Spleen (tissue), 11 donors: ENCODE data around the gene HES1. TPM values are rescaled to one million over a fixed set of nuclear protein-coding genes. Genes with fewer than 3 reads are reported as not detected.
"Not testable (repeated sequence)": the region's sequence is repeated elsewhere in the genome, so short reads cannot be mapped to it uniquely, and the experiment has no call there.

Experiments
- DNase-seq: peaks from one replicate; pipeline ENCODE4 v3.0.0-alpha.2; 2020
- H3K27ac ChIP-seq, 8 donors: fragments of 200-600 bp; sonication (generic) in 7 of 8; 1 replicate in 4 of 8; 2 replicates in 4 of 8; pipeline versions ENCODE4 v1.5.0 to v1.8.0; 2016 to 2021; ENCODE audit warnings: inconsistent platforms in 4 of 8, mild to moderate bottlenecking in 4 of 8, moderate library complexity in 1 of 8
- H3K27me3 ChIP-seq, 7 donors: fragments of 200-600 bp; sonication (generic) in 6 of 7; replicated peaks in 1 of 7; 1 replicate in 4 of 7; 2 replicates in 3 of 7; pipeline versions ENCODE4 v1.5.0 to v1.8.0; 2016 to 2021; ENCODE audit warnings: inconsistent platforms in 3 of 7, mild to moderate bottlenecking in 1 of 7
- H3K36me3 ChIP-seq, 6 donors: fragments of 200-600 bp; sonication (generic) in 5 of 6; 1 replicate in 4 of 6; 2 replicates in 2 of 6; pipeline versions ENCODE4 v1.5.0 to v1.8.0; 2016 to 2021; ENCODE audit warnings: inconsistent platforms in 2 of 6
- H3K4me1 ChIP-seq, 6 donors: fragments of 200-600 bp; sonication (generic) in 5 of 6; 1 replicate in 3 of 6; 2 replicates in 3 of 6; pipeline versions ENCODE4 v1.5.0 to v1.8.0; 2016 to 2021; ENCODE audit warnings: inconsistent platforms in 3 of 6
- H3K4me3 ChIP-seq, 8 donors: fragments of 200-600 bp; sonication (generic) in 7 of 8; 1 replicate in 4 of 8; 2 replicates in 4 of 8; pipeline versions ENCODE4 v1.5.0 to v1.8.0; 2016 to 2021; ENCODE audit warnings: inconsistent platforms in 4 of 8, mild to moderate bottlenecking in 4 of 8, moderate library complexity in 2 of 8
- H3K9me3 ChIP-seq, 8 donors: fragments of 200-600 bp; sonication (generic) in 7 of 8; 1 replicate in 4 of 8; 2 replicates in 4 of 8; pipeline versions ENCODE4 v1.5.0 to v1.8.0; 2016 to 2021; ENCODE audit warnings: inconsistent platforms in 4 of 8
- POLR2A ChIP-seq, 3 donors: fragments of 450-650 bp; IDR thresholded peaks; one replicate each; pipeline ENCODE4 v1.5.1; 2017; ENCODE audit warnings: antibody characterized with exemption in 3 of 3, mild to moderate bottlenecking in 1 of 3
- POLR2AphosphoS5 ChIP-seq, 3 donors: sonication (generic); formaldehyde crosslinking; IDR thresholded peaks; one replicate each; pipeline ENCODE4 v1.5.1; 2017; ENCODE audit warnings: antibody characterized with exemption in 3 of 3
- WGBS, 5 donors: extraction: QIAGEN DNeasy Blood & Tissue Kit in 3 of 5; methylation state at CpG; one replicate each; pipeline versions ENCODE4 v1.1.5 to v1.1.7; 2013 to 2018; 5-methylcytosine and 5-hydroxymethylcytosine counted together
- intact Hi-C: fragments of 100-400 bp; cut with DNase I; formaldehyde crosslinking; loops from one replicate; pipeline ENCODE4 v1.15.0; 2023; ENCODE audit warnings: low total_unique reads
- polyA plus RNA-seq, 3 donors: library from polyadenylated mRNA; stranded (reverse); fragments of 200-250 nt; gene quantifications; one replicate each; pipeline ENCODE4 v1.2.1, GENCODE V29; 2013
- total RNA-seq, 7 donors: library from RNA; depleted of rRNA in 3 of 7; stranded (reverse); fragments of >200 nt in 3 of 7; fragmentation: NEBNext Ultra II Directional in 4 of 7; extraction: Animal tissue kit (Norgen Biotek cat#: 25700) in 4 of 7; gene quantifications; one replicate each; pipeline versions ENCODE4 v1.1.0 to v1.2.1, GENCODE V29; 2016 to 2021
- TF ChIP-seq, protein P1 (sequence below), 11 experiments: fragments of 200-600 bp in 7 of 11; fragments of 450-650 bp in 4 of 11; sonication (generic) in 4 of 11; IDR thresholded peaks in 8 of 11; conservative IDR thresholded peaks in 3 of 11; 1 replicate in 7 of 11; 2 replicates in 4 of 11; pipeline versions ENCODE4 v1.4.0 to v1.8.0; 2016 to 2021; ENCODE audit warnings: antibody characterized with exemption in 11 of 11, inconsistent platforms in 4 of 11, mild to moderate bottlenecking in 1 of 11
- donor health status: healthy with polysubstance abuse.
- donor health status: DM: no; HTN: no; CAD: no; lungs with moderate emphysema.
- donor health status: DM: no; HTN: no; CAD: no.
- donor health status: Bipolar disorder and iron deficiency.
- donor health status: healthy.
- donor health status: DM: no; HTN: no; CAD: no.
- donor health status: DM: yes; HTN: yes; CAD: no.

HES1 gene
- total and polyA plus RNA-seq, 10 donors = 17.7 to 59.6 (median 40.0) TPM

DNA sequence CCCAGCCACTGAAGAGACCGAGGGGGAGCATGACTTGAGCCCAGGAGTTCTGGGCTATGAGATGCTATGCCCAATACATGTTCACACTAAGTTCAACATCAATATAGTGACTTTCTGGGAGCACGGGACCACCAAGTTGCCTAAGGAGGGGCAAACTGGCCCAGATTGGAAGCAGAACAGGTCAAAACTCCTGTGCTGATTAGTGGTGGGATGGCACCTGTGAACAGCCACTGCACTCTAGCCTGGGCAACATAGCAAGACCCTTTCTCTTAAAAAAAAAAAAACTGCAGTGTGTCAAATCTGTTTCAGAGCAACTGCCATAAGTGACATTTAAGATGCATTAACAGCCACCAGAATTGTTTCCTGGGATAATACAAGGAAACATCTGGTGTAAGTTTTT, 9.8 kb downstream of the HES1 start:
- 76 to 100% (median 92%) methylated on average over 2 of the region's 2 CpGs for WGBS, 5 donors
- H3K36me3 ChIP-seq = no peaks in the 10 kb centered on the region
- peaks cover 12 to 40% (median 32%) of the 10 kb centered on the region in 6 donors for H3K4me1 ChIP-seq
- TF ChIP-seq POLR2A (IDR thresholded peaks at IDR 0.05) (no peak), POLR2AphosphoS5 (IDR thresholded peaks at IDR 0.05) (no peak)
- TF ChIP-seq, protein P1, sequence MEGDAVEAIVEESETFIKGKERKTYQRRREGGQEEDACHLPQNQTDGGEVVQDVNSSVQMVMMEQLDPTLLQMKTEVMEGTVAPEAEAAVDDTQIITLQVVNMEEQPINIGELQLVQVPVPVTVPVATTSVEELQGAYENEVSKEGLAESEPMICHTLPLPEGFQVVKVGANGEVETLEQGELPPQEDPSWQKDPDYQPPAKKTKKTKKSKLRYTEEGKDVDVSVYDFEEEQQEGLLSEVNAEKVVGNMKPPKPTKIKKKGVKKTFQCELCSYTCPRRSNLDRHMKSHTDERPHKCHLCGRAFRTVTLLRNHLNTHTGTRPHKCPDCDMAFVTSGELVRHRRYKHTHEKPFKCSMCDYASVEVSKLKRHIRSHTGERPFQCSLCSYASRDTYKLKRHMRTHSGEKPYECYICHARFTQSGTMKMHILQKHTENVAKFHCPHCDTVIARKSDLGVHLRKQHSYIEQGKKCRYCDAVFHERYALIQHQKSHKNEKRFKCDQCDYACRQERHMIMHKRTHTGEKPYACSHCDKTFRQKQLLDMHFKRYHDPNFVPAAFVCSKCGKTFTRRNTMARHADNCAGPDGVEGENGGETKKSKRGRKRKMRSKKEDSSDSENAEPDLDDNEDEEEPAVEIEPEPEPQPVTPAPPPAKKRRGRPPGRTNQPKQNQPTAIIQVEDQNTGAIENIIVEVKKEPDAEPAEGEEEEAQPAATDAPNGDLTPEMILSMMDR (IDR thresholded peaks at IDR 0.05 in 8 of 11, conservative IDR thresholded peaks at IDR 0.05 in 3 of 11) = no peak
- no peak for DNase-seq
- H3K27ac ChIP-seq = no peak overlapping the region
- intact Hi-C loops = no loop called here
- peaks cover 0 to 24% (median 0%) of the 10 kb centered on the region in 7 donors for H3K27me3 ChIP-seq
- no peaks in the 10 kb centered on the region for H3K9me3 ChIP-seq
- H3K4me3 ChIP-seq = no peak overlapping the region

DNA sequence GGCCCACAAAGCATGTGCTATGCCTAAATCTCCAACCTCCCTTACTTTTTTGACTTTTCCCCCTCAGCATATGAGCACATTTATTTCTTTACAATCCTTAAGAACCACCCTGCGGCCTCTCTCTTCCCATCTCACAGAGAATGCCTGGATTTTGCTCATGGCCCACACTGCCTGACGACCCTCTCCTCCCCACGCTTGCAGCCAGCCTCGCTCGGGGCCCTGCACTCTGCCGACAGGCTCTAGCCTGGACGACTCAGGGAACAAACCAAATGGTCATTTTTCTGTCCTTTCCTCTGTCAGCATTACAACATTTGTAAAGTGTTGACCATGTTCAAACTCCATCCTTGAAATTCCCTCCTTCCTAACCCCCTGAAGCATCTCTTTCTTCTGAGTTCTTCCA, 11.7 kb downstream of the HES1 start:
- 84 to 96% (median 91%) methylated on average over 7 of the region's 7 CpGs for WGBS, 5 donors
- Histone ChIP-seq H3K4me3 (no peak overlapping the region), H3K9me3 (no peaks in the 10 kb centered on the region), H3K27ac (no peak overlapping the region), H3K27me3 (peaks cover 0 to 9% (median 0%) of the 10 kb centered on the region in 7 donors), H3K4me1 (peaks cover 0 to 24% (median 16%) of the 10 kb centered on the region in 6 donors), H3K36me3 (no peaks in the 10 kb centered on the region)
- no peak for DNase-seq
- intact Hi-C loops = no loop called here
- no peak for TF ChIP-seq POLR2AphosphoS5 (IDR thresholded peaks at IDR 0.05)
- TF ChIP-seq, protein P1 (IDR thresholded peaks at IDR 0.05 in 8 of 11, conservative IDR thresholded peaks at IDR 0.05 in 3 of 11) = no peak
- no peak for TF ChIP-seq POLR2A (IDR thresholded peaks at IDR 0.05)

DNA sequence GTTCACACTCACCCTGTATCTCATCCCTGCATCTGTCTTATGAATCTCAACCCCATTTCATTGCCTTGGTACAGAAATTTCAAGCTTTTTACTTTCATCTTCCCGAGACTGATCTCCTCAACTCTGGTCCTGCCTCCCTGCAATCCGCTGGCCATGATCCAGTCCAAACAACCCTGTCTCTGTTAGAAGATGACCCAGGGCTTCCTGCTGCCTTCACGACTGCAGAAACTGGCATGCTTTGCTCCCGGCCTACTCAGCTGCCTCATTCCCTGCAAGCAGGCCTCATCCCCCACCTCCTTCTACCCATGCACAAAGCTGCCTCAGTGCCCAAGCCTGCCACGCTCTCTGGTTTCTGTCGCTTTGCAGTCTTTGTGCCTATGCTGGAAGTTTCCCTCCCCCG, 12.4 kb downstream of the HES1 start:
- Histone ChIP-seq H3K36me3 (no peaks in the 10 kb centered on the region), H3K27ac (no peak overlapping the region), H3K4me3 (no peak overlapping the region), H3K9me3 (no peaks in the 10 kb centered on the region), H3K4me1 (peaks cover 0 to 22% (median 16%) of the 10 kb centered on the region in 6 donors), H3K27me3 (peaks cover 0 to 7% (median 0%) of the 10 kb centered on the region in 7 donors)
- no peak for DNase-seq
- WGBS, 5 donors = 74 to 80% (median 75%) methylated on average over 7 of the region's 7 CpGs
- TF ChIP-seq, protein P1 (IDR thresholded peaks at IDR 0.05 in 8 of 11, conservative IDR thresholded peaks at IDR 0.05 in 3 of 11) = no peak
- no peak for TF ChIP-seq POLR2A (IDR thresholded peaks at IDR 0.05)
- TF ChIP-seq POLR2AphosphoS5 (IDR thresholded peaks at IDR 0.05) = no peak
- intact Hi-C loops = no loop called here

DNA sequence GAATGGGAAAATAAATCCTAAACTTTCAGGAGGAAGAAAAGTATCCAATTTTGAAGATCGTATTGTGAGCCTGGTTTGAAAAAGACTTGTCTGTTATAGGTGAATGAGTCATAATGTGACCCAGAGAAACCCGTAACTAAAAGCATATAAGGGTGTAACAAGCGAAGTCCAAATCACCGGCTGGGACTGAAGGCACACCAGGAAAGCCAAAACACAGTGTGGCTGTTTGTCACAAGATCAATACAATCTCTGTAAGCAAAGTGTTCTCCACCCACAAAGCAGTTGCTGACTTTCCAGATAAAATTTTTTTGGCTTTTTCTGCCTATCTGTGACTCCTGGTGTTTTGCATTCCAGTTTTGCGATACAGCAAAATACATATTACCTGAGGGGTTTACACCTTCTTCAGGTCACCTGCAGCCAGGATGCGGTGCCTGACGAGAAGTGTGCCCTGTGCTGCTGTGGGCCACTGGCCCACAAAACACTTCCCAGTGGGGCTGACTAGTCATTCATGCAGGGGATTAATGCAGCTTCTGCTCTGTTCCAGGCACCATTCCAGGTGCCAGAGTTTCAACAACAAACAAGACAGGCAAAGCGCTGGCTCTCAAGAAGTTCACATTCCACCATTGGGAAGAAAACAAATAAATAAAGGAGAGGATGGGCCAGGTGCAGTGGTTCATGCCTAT, 14.4 kb downstream of the HES1 start:
- Histone ChIP-seq H3K36me3 (no peaks in the 10 kb centered on the region), H3K27ac (no peak overlapping the region), H3K4me3 (no peak overlapping the region), H3K4me1 (peaks cover 0 to 22% (median 16%) of the 10 kb centered on the region in 6 donors), H3K9me3 (peaks cover 0 to 8% (median 4%) of the 10 kb centered on the region in 8 donors), H3K27me3 (peaks cover 0 to 9% (median 0%) of the 10 kb centered on the region in 7 donors)
- intact Hi-C loops = no loop called here
- no peak for TF ChIP-seq POLR2AphosphoS5 (IDR thresholded peaks at IDR 0.05)
- 89 to 95% (median 89%) methylated on average over 8 of the region's 8 CpGs for WGBS, 5 donors
- DNase-seq = no peak

DNA sequence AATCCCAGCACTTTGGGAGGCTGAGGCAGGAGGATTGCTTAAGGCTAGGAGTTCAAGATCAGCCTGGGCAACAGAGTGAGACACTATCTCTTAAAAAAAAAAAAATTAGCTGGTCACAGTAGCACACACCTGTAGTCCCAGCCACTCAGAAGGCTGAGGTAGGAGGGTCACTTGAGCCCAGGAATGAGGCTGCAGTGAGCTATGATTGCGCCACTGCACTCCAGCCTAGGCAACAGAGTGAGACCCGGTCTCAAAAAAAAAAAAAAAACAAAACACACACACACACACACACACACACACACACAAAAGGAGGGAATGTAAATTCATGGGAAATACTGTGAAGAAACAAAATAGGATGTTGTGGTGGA, 15.0 kb downstream of the HES1 start:
- intact Hi-C loops, H3K9me3 ChIP-seq, H3K4me3 ChIP-seq, DNase-seq, H3K36me3 ChIP-seq, H3K27ac ChIP-seq: not testable (repeated sequence)
- WGBS, 5 donors = 74 to 93% (median 87%) methylated on average over 2 of the region's 2 CpGs
- Histone ChIP-seq H3K4me1 (peaks cover 0 to 22% (median 16%) of the 10 kb centered on the region in 6 donors), H3K27me3 (peaks cover 0 to 12% (median 0%) of the 10 kb centered on the region in 7 donors)
